GM18951 (cell line): ENCODE data around the gene SAMSN1.

Experiments
- POLR2A ChIP-seq: IDR thresholded peaks from 4 replicates; pipeline ENCODE4 v1.6.1; 2011; ENCODE audit warnings: mild to moderate bottlenecking; ENCODE audit not compliant: insufficient read length, insufficient read depth; ENCODE audit errors: extremely low read depth
- in situ Hi-C: fragments of 300-500 bp; cut with MboI; formaldehyde crosslinking; loops from one replicate; pipeline ENCODE4 v1.12.0; 2022; ENCODE audit warnings: low sequenced_read_pairs, mixed read lengths, inconsistent platforms; ENCODE audit not compliant: unreplicated experiment

SAMSN1 gene

GRCh38 chr21:14448784-14449183 lies 97.3 kb downstream of the SAMSN1 start:
- TF ChIP-seq POLR2A: no peak
- in situ Hi-C loops: no loop called here

- no peak for TF ChIP-seq POLR2A
- in situ Hi-C loops: no loop called here
These were observed 107.9 kb downstream of the SAMSN1 start for GRCh38 chr21:14438211-14438610.

- no peak for TF ChIP-seq POLR2A
- in situ Hi-C loops: no loop called here
These were observed 110.7 kb downstream of the SAMSN1 start for GRCh38 chr21:14435423-14435822.
